OCI-LY3 (cell line): ENCODE data around the gene TENM4.

Source experiments
- CTCF ChIP-seq: fragments of 200-600, 300-600 bp; sonication (generic); IDR thresholded peaks from 2 replicates; pipeline ENCODE4 v1.5.1; 2014; ENCODE audit warnings: antibody characterized with exemption, low read length, low read depth
- EZH2phosphoT487 ChIP-seq: fragments of 200-600 bp; shearing (Covaris generic); IDR thresholded peaks from 2 replicates; pipeline ENCODE4 v1.6.1; 2018; ENCODE audit warnings: antibody characterized with exemption, mixed run types, low read depth

GRCh38 chr11:78986305-78986704 is 454.5 kb downstream of the TENM4 start:
- TF ChIP-seq CTCF (no peak), EZH2phosphoT487 (no peak)
